H1 (cell line): ENCODE data around the gene TOMM40L. TPM values are rescaled to one million over a fixed set of nuclear protein-coding genes. Genes with fewer than 3 reads are reported as not detected.

Source experiments
- CHD2 ChIP-seq: IDR thresholded peaks from 2 replicates; pipeline ENCODE4 v1.6.1; 2012; ENCODE audit warnings: low read length, improper control_type of control experiment
- CHD7 ChIP-seq: fragments of 300-600 bp; sonication (generic); IDR thresholded peaks from 2 replicates; pipeline ENCODE4 v1.7.1; 2012; ENCODE audit warnings: low read length, moderate library complexity, mild to moderate bottlenecking, inconsistent platforms; ENCODE audit not compliant: insufficient replicate concordance
- CTBP2 ChIP-seq: IDR thresholded peaks from 2 replicates; pipeline ENCODE4 v1.7.0; 2011; ENCODE audit warnings: borderline replicate concordance, mild to moderate bottlenecking, moderate library complexity, mixed read lengths, low read length; ENCODE audit not compliant: insufficient read depth, insufficient read length
- EP300 ChIP-seq, 2 experiments: IDR thresholded peaks; 1 replicate in 1 of 2; 2 replicates in 1 of 2; pipeline ENCODE4 v1.6.1; 2011 to 2012; ENCODE audit warnings: low read depth in 2 of 2, low read length in 2 of 2, mild to moderate bottlenecking in 2 of 2, borderline replicate concordance in 1 of 2, inconsistent platforms in 1 of 2, moderate library complexity in 1 of 2
- JUND ChIP-seq: IDR thresholded peaks from 2 replicates; pipeline ENCODE4 v1.6.1; 2011; ENCODE audit warnings: mild to moderate bottlenecking, improper control_type of control experiment, low read length
- MAFK ChIP-seq: IDR thresholded peaks from 2 replicates; pipeline ENCODE4 v1.6.1; 2012; ENCODE audit warnings: low read depth, mild to moderate bottlenecking, improper control_type of control experiment, low read length
- POLR2A ChIP-seq, 2 experiments: IDR thresholded peaks; 1 replicate in 1 of 2; 2 replicates in 1 of 2; pipeline ENCODE4 v1.6.1; 2011; ENCODE audit warnings: low read depth in 2 of 2, low read length in 2 of 2, mild to moderate bottlenecking in 2 of 2; ENCODE audit errors: control extremely low read depth in 1 of 2
- POLR2AphosphoS5 ChIP-seq: IDR thresholded peaks from 2 replicates; pipeline ENCODE4 v1.6.1; 2011; ENCODE audit warnings: low read depth, low read length
- SIN3A ChIP-seq, 2 experiments: IDR thresholded peaks in 1 of 2; conservative IDR thresholded peaks in 1 of 2; 2 replicates each; pipeline ENCODE4 v1.6.1; 2011 to 2012; ENCODE audit warnings: low read length in 2 of 2, improper control_type of control experiment in 1 of 2, low read depth in 1 of 2, mild to moderate bottlenecking in 1 of 2
- SRF ChIP-seq: IDR thresholded peaks from 2 replicates; pipeline ENCODE4 v1.6.1; 2011; ENCODE audit warnings: mild to moderate bottlenecking, low read depth, low read length, moderate library complexity
- TAF1 ChIP-seq: IDR thresholded peaks from 2 replicates; pipeline ENCODE4 v1.6.1; 2011; ENCODE audit warnings: mild to moderate bottlenecking, low read depth, low read length
- polyA plus RNA-seq, 7 experiments: library from polyadenylated mRNA; depleted of rRNA in 3 of 7; stranded (reverse) in 5 of 7; unstranded in 2 of 7; fragments of >200 nt in 5 of 7; fragments of 200-250 nt in 2 of 7; gene quantifications; 1 replicate in 5 of 7; 2 replicates in 1 of 7; 4 replicates in 1 of 7; pipeline versions ENCODE4 v1.2.1 to v1.2.3, GENCODE V29; 2011 to 2013; ENCODE audit warnings: missing spikeins in 2 of 7, mixed read lengths in 2 of 7
- total RNA-seq: library from RNA; stranded (reverse); fragmentation: NEBNext Ultra II Directional; extraction: Animal tissue kit (Norgen Biotek cat#: 25700); gene quantifications from 2 replicates; pipeline ENCODE4 v1.2.1, GENCODE V29; 2021

TOMM40L gene
- total and polyA plus RNA-seq, 2 of the 8 experiments (the other 6 are each of a cell fraction or from before 2014, with no cell fraction given) = 11.4 to 15.0 TPM

- TF ChIP-seq CHD7 (no peak), TAF1 (peak; percentile 17; the same call in 1 of the 2 replicates), POLR2AphosphoS5 (no peak), SIN3A (conservative IDR thresholded peaks at IDR 0.05 in 1 of 2, IDR thresholded peaks at IDR 0.05 in 1 of 2; ENCODE audit: low read depth in 1 of 2, low read length in 2 of 2) (no peak), CHD2 (no peak), POLR2A (IDR thresholded peaks at IDR 0.05; ENCODE audit: control extremely low read depth in 1 of 2, low read depth in 2 of 2, low read length in 2 of 2) (peak in 1 of 2 experiments; percentile 25; a peak in 1 of 3 replicates), EP300 (IDR thresholded peaks at IDR 0.05; ENCODE audit: borderline replicate concordance in 1 of 2, low read depth in 2 of 2, low read length in 2 of 2) (no peak), JUND (peak; percentile 52; the same call in 1 of the 2 replicates), CTBP2 (no peak), SRF (no peak), MAFK (no peak)
These were observed 25.4 kb upstream of the TOMM40L start (continued) for GRCh38 chr1:161200421-161200991.
